Smooth muscle cell (in vitro differentiated cells): ENCODE results near the gene TDRD1. TPM values are rescaled to one million over a fixed set of nuclear protein-coding genes. Genes with fewer than 3 reads are reported as not detected.

Source experiments
- DNase-seq: peaks from one replicate; lab custom pipeline; 2025; ENCODE audit not compliant: unreplicated experiment; lab: John Stamatoyannopoulos, UW
- H2AFZ ChIP-seq: fragments of 200-600 bp; sonication (generic); 2 replicates; pipeline ENCODE4 v1.6.0; 2016; ENCODE audit warnings: antibody characterized with exemption, low read depth, mild to moderate bottlenecking
- H3F3A ChIP-seq: fragments of 200-600 bp; sonication (generic); 2 replicates; pipeline ENCODE4 v1.6.0; 2017; ENCODE audit warnings: antibody characterized with exemption, low read depth
- H3K27ac ChIP-seq: fragments of 200-600 bp; sonication (generic); 2 replicates; pipeline ENCODE4 v1.5.1; 2016; ENCODE audit warnings: low read depth, mild to moderate bottlenecking
- H3K27me3 ChIP-seq: fragments of 200-600 bp; sonication (generic); 2 replicates; pipeline ENCODE4 v1.6.1; 2016; ENCODE audit warnings: low read depth, mild to moderate bottlenecking
- H3K36me3 ChIP-seq: fragments of 200-600 bp; sonication (generic); 2 replicates; pipeline ENCODE4 v1.5.1; 2016; ENCODE audit warnings: low read depth
- H3K4me1 ChIP-seq: fragments of 200-600 bp; sonication (generic); 2 replicates; pipeline ENCODE4 v1.5.1; 2016; ENCODE audit warnings: low read depth
- H3K4me2 ChIP-seq: fragments of 200-600 bp; sonication (generic); 2 replicates; pipeline ENCODE4 v1.6.0; 2016; ENCODE audit warnings: mild to moderate bottlenecking
- H3K4me3 ChIP-seq: fragments of 200-600 bp; sonication (generic); 2 replicates; pipeline ENCODE4 v1.5.1; 2016; ENCODE audit warnings: mild to moderate bottlenecking
- H3K79me2 ChIP-seq: fragments of 200-600 bp; sonication (generic); 2 replicates; pipeline ENCODE4 v1.6.0; 2016; ENCODE audit warnings: low read depth, mild to moderate bottlenecking
- H3K9ac ChIP-seq: fragments of 200-600 bp; sonication (generic); 2 replicates; pipeline ENCODE4 v1.6.0; 2016; ENCODE audit warnings: low read depth
- H3K9me3 ChIP-seq: fragments of 200-600 bp; sonication (generic); replicated peaks from 2 replicates; pipeline ENCODE4 v1.5.1; 2016; ENCODE audit warnings: low read depth
- H4K20me1 ChIP-seq: fragments of 200-600 bp; sonication (generic); 2 replicates; pipeline ENCODE4 v1.6.0; 2016; ENCODE audit warnings: low read depth
- WGBS: methylation state at CpG from one replicate; pipeline ENCODE4 v1.1.7; 2016; ENCODE audit warnings: low lambda C conversion rate; 5-methylcytosine and 5-hydroxymethylcytosine counted together
- polyA plus RNA-seq: library from polyadenylated mRNA; unstranded; fragments of >200 nt; fragmentation: Nextera tagmentation; extraction: Ambion mirVana; gene quantifications from 2 replicates; pipeline ENCODE4 v1.2.1, GENCODE V29; 2016
- total RNA-seq: library from RNA; depleted of rRNA; stranded (reverse); fragments of >200 nt; gene quantifications from 2 replicates; pipeline ENCODE4 v1.2.3, GENCODE V29; 2014
- TF ChIP-seq, protein P1 (sequence below): fragments of 200-600 bp; sonication (generic); IDR thresholded peaks from 2 replicates; pipeline ENCODE4 v1.5.1; 2017; ENCODE audit warnings: borderline replicate concordance, mild to moderate bottlenecking, antibody characterized with exemption; ENCODE audit not compliant: insufficient read depth, poor library complexity, severe bottlenecking

Gene TDRD1
- total and polyA plus RNA-seq, 2 experiments from 2014 or later: not detected

DNA sequence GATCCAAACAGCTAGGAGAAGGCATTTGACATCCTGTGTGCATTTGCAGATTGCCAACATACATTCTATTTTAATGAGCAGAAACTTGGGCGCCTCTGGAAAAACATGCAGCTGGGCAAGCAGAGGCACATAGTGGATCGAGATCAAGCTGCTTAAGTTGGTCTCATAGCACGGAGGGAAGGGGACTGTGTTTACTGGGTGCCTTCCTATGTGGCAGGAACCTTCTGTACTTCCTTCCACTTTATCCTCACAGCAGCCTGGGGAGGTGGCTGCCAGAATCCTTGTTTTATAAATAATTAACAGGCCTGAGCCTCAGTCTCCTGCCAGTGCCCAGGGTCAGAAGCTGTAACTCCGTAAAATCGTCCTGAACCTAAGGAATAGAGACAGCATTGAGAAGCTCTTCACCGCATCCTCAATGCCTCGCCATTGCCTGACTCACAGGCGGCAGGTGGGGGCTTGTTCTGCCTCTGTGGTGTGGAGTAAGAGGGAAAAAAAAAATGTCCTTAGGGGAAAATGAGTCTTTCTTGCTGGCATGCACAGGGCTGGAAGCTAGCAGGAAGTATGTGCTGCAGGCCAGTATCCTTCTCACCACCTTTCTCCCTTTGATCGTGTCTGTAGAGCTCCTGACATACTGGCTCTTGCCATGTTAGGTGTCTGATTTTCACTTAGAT is 66.1 kb downstream of the TDRD1 start:
- H3K27ac ChIP-seq: peak overlapping the region; percentile 29
- H3K4me2 ChIP-seq: peak overlapping the region; percentile 15
- WGBS: 70% methylated on average over 9 of the region's 9 CpGs
- no peaks in the 10 kb centered on the region for H3K36me3 ChIP-seq
- TF ChIP-seq, protein P1, sequence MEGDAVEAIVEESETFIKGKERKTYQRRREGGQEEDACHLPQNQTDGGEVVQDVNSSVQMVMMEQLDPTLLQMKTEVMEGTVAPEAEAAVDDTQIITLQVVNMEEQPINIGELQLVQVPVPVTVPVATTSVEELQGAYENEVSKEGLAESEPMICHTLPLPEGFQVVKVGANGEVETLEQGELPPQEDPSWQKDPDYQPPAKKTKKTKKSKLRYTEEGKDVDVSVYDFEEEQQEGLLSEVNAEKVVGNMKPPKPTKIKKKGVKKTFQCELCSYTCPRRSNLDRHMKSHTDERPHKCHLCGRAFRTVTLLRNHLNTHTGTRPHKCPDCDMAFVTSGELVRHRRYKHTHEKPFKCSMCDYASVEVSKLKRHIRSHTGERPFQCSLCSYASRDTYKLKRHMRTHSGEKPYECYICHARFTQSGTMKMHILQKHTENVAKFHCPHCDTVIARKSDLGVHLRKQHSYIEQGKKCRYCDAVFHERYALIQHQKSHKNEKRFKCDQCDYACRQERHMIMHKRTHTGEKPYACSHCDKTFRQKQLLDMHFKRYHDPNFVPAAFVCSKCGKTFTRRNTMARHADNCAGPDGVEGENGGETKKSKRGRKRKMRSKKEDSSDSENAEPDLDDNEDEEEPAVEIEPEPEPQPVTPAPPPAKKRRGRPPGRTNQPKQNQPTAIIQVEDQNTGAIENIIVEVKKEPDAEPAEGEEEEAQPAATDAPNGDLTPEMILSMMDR: no peak
- H3K4me3 ChIP-seq: no peak overlapping the region
- no peaks in the 10 kb centered on the region for H4K20me1 ChIP-seq
- H3K4me1 ChIP-seq: peaks cover 5% of the 10 kb centered on the region
- peaks cover 41% of the 10 kb centered on the region for H3K27me3 ChIP-seq
- no peak overlapping the region for H2AFZ ChIP-seq
- DNase-seq: no peak
- no peak overlapping the region for H3K9ac ChIP-seq
- no peaks in the 10 kb centered on the region for H3K9me3 ChIP-seq
- H3K79me2 ChIP-seq: no peaks in the 10 kb centered on the region
- no peaks in the 10 kb centered on the region for H3F3A ChIP-seq

DNA sequence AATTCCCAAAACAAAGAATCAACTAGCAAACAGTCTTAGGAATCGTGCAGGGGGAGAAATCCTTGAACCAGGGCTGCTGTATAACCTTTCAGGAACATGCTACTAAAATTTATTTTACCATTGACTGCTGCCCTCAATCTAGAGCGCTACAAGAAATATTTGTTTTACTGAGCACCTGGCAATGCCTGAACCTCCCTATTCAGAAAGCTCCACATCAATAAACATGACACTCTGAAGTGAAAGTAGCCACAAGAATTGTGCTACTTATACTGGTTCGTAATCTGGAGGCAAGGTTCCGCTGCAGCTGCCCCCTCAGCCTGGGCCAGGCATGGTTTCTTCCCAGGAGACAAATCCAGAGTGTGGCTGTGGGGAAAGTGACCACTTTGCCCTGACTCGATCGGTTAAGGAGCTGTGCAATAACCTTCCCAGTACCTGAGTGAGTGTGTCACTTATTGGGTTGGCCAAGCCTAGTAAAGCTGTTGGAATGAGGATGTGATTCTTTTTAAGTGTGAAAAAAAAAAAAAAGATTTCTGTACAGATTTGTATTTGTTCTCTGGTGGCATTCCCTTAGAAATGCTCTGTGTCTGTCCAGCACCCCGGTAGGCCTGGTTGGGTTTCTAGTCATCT is 67.6 kb downstream of the TDRD1 start:
- no peak overlapping the region for H3K9ac ChIP-seq
- 71% methylated on average over 7 of the region's 7 CpGs for WGBS

DNA sequence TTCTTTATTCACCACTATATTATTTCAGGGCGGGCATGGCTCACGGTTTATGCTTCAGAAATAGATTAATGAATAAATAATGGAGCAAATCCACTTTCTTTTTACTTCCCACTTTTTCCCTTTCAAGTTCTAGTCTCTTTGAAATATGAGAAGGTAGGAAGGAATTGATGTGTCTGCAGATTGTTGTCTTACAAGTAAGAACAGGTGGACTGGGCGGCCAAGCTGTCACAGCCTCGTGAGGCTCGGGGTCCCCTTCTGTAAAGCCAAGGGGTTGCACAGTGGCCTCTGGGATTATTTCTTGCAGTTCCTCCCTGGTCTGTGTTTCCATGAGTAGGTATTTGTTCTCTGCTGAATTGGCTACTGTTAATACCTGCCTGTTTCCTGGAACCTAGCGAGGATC is 71.1 kb downstream of the TDRD1 start:
- H3K9me3 ChIP-seq: no peaks in the 10 kb centered on the region
- TF ChIP-seq, protein P1: no peak
- WGBS: 75% methylated on average over 6 of the region's 6 CpGs

More for the DNA sequence above, 67.6 kb downstream of the TDRD1 start:
- Histone ChIP-seq H3K9me3 (no peaks in the 10 kb centered on the region), H3K27ac (no peak overlapping the region), H2AFZ (no peak overlapping the region), H3K27me3 (peaks cover 25% of the 10 kb centered on the region), H3K4me1 (peaks cover 5% of the 10 kb centered on the region), H3F3A (no peaks in the 10 kb centered on the region), H3K4me3 (no peak overlapping the region), H3K36me3 (no peaks in the 10 kb centered on the region), H3K79me2 (no peaks in the 10 kb centered on the region), H4K20me1 (no peaks in the 10 kb centered on the region), H3K4me2 (no peak overlapping the region)
- DNase-seq: no peak
- TF ChIP-seq, protein P1: no peak

More for the DNA sequence above, 71.1 kb downstream of the TDRD1 start:
- no peaks in the 10 kb centered on the region for H3K36me3 ChIP-seq
- no peak overlapping the region for H2AFZ ChIP-seq
- DNase-seq: no peak
- H3K27ac ChIP-seq: no peak overlapping the region
- H3F3A ChIP-seq: no peaks in the 10 kb centered on the region
- H3K79me2 ChIP-seq: no peaks in the 10 kb centered on the region
- no peaks in the 10 kb centered on the region for H3K27me3 ChIP-seq
- H4K20me1 ChIP-seq: no peaks in the 10 kb centered on the region
- H3K4me1 ChIP-seq: no peaks in the 10 kb centered on the region
- no peak overlapping the region for H3K4me3 ChIP-seq
- no peak overlapping the region for H3K4me2 ChIP-seq
- H3K9ac ChIP-seq: no peak overlapping the region
